Measurements from ENCODE around the gene ERCC6. TPM values are rescaled to one million over a fixed set of nuclear protein-coding genes. Genes with fewer than 3 reads are reported as not detected.
A peak's percentile ranks its signal among the peaks of the same experiment; 100 is the strongest.

ERCC6 gene
- total RNA-seq, 1 donor from 2014 or later, result 23.5 TPM

DNA sequence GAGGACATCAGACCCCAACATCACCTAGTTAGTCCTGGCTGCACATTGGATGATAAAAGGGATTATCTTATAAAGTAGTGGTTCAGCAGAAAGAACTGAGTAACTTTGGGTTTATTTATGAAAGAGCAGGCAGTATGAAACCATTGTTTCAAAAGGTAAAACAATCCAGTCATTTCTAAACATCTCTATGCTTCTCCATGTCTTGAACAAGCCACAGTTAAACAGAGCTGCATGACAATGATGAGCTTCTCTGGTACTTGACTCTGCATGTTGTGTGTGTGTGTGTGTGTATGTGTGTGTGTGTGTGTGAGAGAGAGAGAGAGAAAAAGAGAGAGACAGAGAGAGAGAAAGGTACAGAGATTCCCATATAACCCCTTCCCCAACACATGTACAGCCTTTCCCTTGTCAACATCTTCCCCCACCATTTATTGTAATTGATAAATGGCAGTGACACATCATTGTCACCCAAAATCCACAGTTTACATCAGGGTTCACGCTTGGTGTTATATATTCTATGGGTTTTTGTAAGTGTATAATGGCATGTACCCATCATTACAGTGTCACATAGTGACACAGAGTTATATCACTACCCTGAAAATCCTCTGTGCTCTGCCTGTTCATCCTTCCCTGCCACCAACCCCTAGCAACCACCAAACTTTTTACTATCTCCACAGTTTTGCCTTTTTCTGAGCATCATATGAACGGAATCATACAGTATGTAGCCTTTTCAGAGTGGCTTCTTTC, 38.4 kb upstream of the ERCC6 start:
- no peaks in the 10 kb centered on the region for H3K27me3 ChIP-seq (ENCODE audit: low read depth)
- H3K36me3 ChIP-seq, result no peaks in the 10 kb centered on the region
- no peak overlapping the region for H3K27ac ChIP-seq
- no peak for DNase-seq
- H3K9me3 ChIP-seq, result no peaks in the 10 kb centered on the region
- ATAC-seq, result no peak
- intact Hi-C loops (cut with DNase I), result no loop called here
- TF ChIP-seq, protein P1, sequence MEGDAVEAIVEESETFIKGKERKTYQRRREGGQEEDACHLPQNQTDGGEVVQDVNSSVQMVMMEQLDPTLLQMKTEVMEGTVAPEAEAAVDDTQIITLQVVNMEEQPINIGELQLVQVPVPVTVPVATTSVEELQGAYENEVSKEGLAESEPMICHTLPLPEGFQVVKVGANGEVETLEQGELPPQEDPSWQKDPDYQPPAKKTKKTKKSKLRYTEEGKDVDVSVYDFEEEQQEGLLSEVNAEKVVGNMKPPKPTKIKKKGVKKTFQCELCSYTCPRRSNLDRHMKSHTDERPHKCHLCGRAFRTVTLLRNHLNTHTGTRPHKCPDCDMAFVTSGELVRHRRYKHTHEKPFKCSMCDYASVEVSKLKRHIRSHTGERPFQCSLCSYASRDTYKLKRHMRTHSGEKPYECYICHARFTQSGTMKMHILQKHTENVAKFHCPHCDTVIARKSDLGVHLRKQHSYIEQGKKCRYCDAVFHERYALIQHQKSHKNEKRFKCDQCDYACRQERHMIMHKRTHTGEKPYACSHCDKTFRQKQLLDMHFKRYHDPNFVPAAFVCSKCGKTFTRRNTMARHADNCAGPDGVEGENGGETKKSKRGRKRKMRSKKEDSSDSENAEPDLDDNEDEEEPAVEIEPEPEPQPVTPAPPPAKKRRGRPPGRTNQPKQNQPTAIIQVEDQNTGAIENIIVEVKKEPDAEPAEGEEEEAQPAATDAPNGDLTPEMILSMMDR (IDR thresholded peaks at IDR 0.05), result no peak
- H3K4me3 ChIP-seq, result no peak overlapping the region
- H3K4me1 ChIP-seq, result no peaks in the 10 kb centered on the region

DNA sequence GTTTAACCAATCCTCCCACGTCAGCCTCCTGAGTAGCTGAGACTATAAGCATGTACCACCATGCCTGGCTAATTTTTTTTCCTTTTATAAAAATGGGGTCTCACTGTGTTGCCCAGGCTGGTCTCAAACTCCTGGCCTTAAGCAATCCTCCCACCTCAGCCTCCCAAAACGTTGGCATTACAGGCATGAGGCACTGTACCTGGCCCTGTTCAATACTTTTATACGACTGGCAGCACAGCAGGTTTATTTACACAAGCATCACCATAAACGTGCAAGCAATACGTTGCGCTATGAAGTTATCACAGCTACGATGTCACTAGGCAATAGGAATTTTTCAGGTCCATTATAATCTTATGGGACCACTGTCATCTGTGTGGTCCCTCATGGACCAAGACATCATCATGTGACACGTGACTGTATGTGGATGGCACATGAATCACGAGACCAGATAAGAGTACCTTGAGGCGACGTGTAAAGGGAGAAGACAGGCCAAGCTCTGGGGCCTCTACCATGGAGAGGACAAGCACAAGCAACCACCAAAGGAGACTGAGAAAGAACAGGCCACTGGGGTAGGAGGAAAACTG, 36.7 kb upstream of the ERCC6 start:
- Histone ChIP-seq H3K27ac (no peak overlapping the region), H3K4me3 (no peak overlapping the region), H3K9me3 (no peaks in the 10 kb centered on the region), H3K4me1 (no peaks in the 10 kb centered on the region), H3K36me3 (no peaks in the 10 kb centered on the region), H3K27me3 (ENCODE audit: low read depth) (no peaks in the 10 kb centered on the region)
- no peak for ATAC-seq
- DNase-seq, result no peak
- TF ChIP-seq, protein P1 (IDR thresholded peaks at IDR 0.05), result no peak
- intact Hi-C loops (cut with DNase I), result no loop called here

DNA sequence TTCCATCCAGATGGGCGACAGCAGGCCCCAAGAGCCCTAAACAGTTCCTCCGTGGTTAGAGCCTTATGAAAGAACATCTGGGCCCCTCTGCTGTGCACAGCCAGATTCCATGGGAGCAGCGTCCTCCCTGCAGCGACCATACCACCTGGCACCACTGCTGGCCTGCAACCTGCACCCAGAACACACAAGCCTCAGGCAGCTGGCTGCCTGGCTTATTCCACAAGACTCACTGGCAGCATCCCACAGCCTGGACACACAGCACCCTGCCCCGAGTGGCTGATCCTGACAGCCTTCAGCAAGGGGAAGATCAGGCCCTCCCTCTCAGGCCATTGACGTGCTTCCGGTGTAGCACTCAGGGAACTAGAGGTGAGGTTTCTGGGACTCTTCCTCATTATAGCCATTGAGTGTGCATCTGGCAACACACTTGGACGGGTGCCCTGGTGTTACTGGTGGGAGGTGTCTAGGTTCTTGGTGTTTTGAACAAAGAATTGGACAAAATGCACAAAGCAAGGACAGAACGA, 33.7 kb upstream of the ERCC6 start:
- Histone ChIP-seq H3K4me3 (no peak overlapping the region), H3K27ac (no peak overlapping the region), H3K4me1 (no peaks in the 10 kb centered on the region), H3K9me3 (no peaks in the 10 kb centered on the region), H3K27me3 (ENCODE audit: low read depth) (no peaks in the 10 kb centered on the region), H3K36me3 (no peaks in the 10 kb centered on the region)
- intact Hi-C loops (cut with DNase I), result no loop called here
- ATAC-seq (no peak), DNase-seq (no peak)
- TF ChIP-seq, protein P1 (IDR thresholded peaks at IDR 0.05), result no peak

DNA sequence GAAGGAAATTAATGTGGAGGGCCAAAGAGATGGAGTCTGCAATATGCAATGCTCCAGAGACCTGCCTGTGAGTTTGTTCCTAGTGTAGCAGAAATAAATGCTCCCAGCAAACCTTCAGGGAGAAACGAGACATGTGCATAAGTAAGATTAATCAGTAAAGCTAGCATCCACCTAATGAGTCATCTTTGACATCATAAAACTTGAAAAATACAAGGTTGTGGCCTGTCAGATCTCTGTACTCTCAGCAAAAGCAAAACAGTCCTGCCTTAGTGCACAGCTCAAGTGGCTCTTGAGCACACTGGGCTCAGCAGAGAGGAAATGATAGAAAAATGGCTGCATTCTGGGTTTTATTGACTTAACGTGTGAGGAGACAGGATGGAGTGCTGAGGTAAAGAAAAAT, 32.5 kb upstream of the ERCC6 start:
- TF ChIP-seq, protein P1 (IDR thresholded peaks at IDR 0.05), result no peak
- intact Hi-C loops (cut with DNase I), result no loop called here
- Histone ChIP-seq H3K36me3 (no peaks in the 10 kb centered on the region), H3K27me3 (ENCODE audit: low read depth) (no peaks in the 10 kb centered on the region), H3K4me3 (no peak overlapping the region), H3K4me1 (no peaks in the 10 kb centered on the region), H3K27ac (no peak overlapping the region), H3K9me3 (no peaks in the 10 kb centered on the region)
- DNase-seq (no peak), ATAC-seq (no peak)

DNA sequence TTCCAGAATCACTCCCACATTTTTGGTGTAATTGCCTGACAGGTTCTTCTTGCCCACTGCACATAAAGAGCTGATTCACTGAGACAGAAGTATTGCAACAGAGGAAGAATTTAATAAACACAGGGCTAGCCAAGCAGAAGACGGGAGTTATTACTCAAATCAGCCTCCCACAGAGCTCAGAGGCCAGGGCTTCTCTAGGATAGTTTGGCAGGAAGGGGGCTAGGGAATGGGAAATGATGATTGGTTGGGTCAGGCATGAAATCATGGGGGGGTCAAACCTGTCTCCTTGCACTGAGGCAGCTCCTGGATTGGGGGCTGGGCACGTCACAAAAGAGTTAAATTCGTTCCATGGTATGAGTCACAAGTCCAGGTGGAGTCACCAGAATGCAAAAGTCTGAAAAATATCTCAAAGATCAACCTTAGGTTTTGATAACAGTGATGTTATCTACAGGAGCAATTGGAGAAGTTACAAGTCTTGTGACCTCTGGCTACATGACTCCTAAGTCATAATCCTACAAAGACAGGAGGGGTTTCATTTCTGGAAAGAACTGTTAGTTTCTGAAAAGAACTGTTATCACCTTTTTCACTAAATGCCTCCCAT, 30.2 kb upstream of the ERCC6 start:
- Histone ChIP-seq H3K4me3 (no peak overlapping the region), H3K27me3 (ENCODE audit: low read depth) (no peaks in the 10 kb centered on the region), H3K27ac (no peak overlapping the region), H3K9me3 (no peaks in the 10 kb centered on the region), H3K36me3 (no peaks in the 10 kb centered on the region), H3K4me1 (no peaks in the 10 kb centered on the region)
- TF ChIP-seq, protein P1 (IDR thresholded peaks at IDR 0.05), result no peak
- intact Hi-C loops (cut with DNase I), result no loop called here
- ATAC-seq, result peak in 1 of 2 donors; percentile 34
- DNase-seq, result no peak

Measured in lower lobe of right lung (tissue), 2 donors.